A549 treated with dexamethasone at 1 μM for 4 hours (cell line): ENCODE data around the gene LRRC25. TPM values are rescaled to one million over a fixed set of nuclear protein-coding genes. Genes with fewer than 3 reads are reported as not detected.

Experiments used
- total RNA-seq: library from RNA; stranded (reverse); fragments of 200-300 nt; extraction: Qiagen RNA extraction; gene quantifications from 5 replicates; pipeline ENCODE4 v1.2.3, GENCODE V29; 2022

The LRRC25 gene
- total RNA-seq = 0.11 TPM in 1 of 5 replicates, not detected in the others

GRCh38 chr19:18397242-18398202, at the start of gene LRRC25:
TSS of gene LRRC25 (minus strand) at chr19:18397622. CDS start at chr19:18396963, 659 bp downstream.

DNA sequence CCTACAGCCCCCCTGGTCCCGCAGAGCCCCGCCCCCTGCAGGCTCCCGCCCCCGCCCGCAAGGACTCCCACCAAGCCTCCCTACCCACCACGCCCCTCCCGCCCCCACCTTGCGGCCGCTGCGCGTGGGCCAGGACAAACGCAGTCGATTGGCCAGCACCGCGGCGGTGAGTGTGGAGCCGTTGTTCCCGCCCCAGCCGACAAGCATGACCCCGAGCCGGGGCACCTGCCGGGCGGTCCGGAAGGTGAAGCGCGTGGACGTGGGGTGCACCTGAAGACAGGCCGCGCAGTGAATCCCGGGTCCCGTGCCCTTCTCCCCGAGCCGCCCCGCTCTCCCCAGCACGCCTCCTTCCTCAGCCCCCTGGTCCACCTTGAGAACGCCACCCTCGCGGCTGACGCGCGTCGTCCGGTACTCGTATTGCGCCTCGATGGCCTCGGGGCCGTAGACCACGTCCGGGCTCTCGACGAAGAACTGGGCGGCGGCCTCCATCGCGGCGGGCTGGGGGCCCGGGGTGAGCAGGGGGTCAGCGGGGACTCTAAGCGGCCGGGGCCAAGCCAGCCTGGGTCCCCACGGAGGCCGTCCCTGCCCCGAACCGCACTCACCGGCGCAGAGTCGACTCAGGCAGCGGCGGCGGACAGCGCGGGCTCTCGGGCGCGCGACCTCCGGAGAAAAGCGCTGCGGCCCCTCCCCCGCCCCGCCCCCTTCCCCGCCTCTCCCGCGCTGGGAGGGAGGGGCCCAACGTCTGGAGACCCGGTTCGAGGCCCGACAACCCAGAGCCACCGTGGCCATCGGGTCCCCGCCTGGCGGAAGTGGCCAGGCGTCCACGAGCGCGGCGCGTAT, 40.3 kb upstream of the LRRC25 start, which contains the start of gene ISYNA1:
Gene ISYNA1, minus strand, starts transcription at position 643 of the 840 bp plus-strand sequence. Its CDS starts 154 bp downstream, at position 489.

GRCh38 chr19:18419195-18419698, 21.8 kb upstream of the LRRC25 start, which contains the start of gene SSBP4:
TSS of gene SSBP4 (plus strand) at chr19:18419398. CDS start at chr19:18419649, 251 bp downstream.

GRCh38 chr19:18385675-18386542, 11.5 kb downstream of the LRRC25 start, which contains the start of gene GDF15:
TSS of gene GDF15 (plus strand) at chr19:18386158. CDS start at chr19:18386190, 32 bp downstream.

Other genes with a start within 250 kb of the LRRC25 start
- gene PIK3R2, start 244.5 kb downstream of the LRRC25 start, total RNA-seq = 2.0 to 12.5 TPM (median 9.4 TPM) in 5 replicates
- 8.2 to 17.6 TPM (median 12.3 TPM) in 5 replicates for gene IFI30, start 223.8 kb downstream of the LRRC25 start, total RNA-seq
- gene MPV17L2, start 204.4 kb downstream of the LRRC25 start, total RNA-seq = 9.3 to 12.5 TPM (median 10.6 TPM) in 5 replicates
- 0.64 to 0.93 TPM (median 0.65 TPM) in 5 replicates for gene RAB3A, start 193.6 kb downstream of the LRRC25 start, total RNA-seq
- gene PDE4C, start 171.2 kb downstream of the LRRC25 start, total RNA-seq = 0.09 to 0.48 TPM (median 0.24 TPM) in 4 of 5 replicates, not detected in the other
- 0.53 to 1.2 TPM (median 0.91 TPM) in 5 replicates for gene IQCN, start 123.2 kb downstream of the LRRC25 start, total RNA-seq
- gene JUND, start 116.0 kb downstream of the LRRC25 start, total RNA-seq = 18.2 to 45.8 TPM (median 31.7 TPM) in 5 replicates
- 216 to 242 TPM (median 226 TPM) in 5 replicates for gene LSM4, start 74.5 kb downstream of the LRRC25 start, total RNA-seq
- gene PGPEP1, start 57.0 kb downstream of the LRRC25 start, total RNA-seq = 1.5 to 3.6 TPM (median 2.9 TPM) in 5 replicates
- 9.5 to 22.1 TPM (median 15.2 TPM) in 5 replicates for gene GDF15, start 11.5 kb downstream of the LRRC25 start, total RNA-seq
- gene SSBP4, start 21.8 kb upstream of the LRRC25 start, total RNA-seq = 33.0 to 50.5 TPM (median 48.5 TPM) in 5 replicates
- 26.1 to 43.6 TPM (median 42.8 TPM) in 5 replicates for gene ISYNA1, start 40.5 kb upstream of the LRRC25 start, total RNA-seq
- gene ELL, start 124.4 kb upstream of the LRRC25 start, total RNA-seq = 3.7 to 6.4 TPM (median 6.3 TPM) in 5 replicates
- gene FKBP8, start 146.0 kb upstream of the LRRC25 start, total RNA-seq = 113 to 154 TPM (median 146 TPM) in 5 replicates
- gene KXD1, start 160.2 kb upstream of the LRRC25 start, total RNA-seq = 84.8 to 106 TPM (median 98.7 TPM) in 5 replicates
- gene UBA52, start 174.2 kb upstream of the LRRC25 start, total RNA-seq = 1,021 to 1,163 TPM (median 1,060 TPM) in 5 replicates
- gene REX1BD, start 191.2 kb upstream of the LRRC25 start, total RNA-seq = 38.3 to 52.4 TPM (median 45.9 TPM) in 5 replicates
- gene CRLF1, start 209.2 kb upstream of the LRRC25 start, total RNA-seq = 3.7 to 7.1 TPM (median 6.8 TPM) in 5 replicates
- 3.8 to 6.1 TPM (median 5.2 TPM) in 5 replicates for gene TMEM59L, start 215.2 kb upstream of the LRRC25 start, total RNA-seq
- gene KLHL26, start 239.4 kb upstream of the LRRC25 start, total RNA-seq = 3.7 to 5.1 TPM (median 4.7 TPM) in 5 replicates